Psoas muscle (tissue), 8 donors: ENCODE data around the gene RNF7. TPM values are rescaled to one million over a fixed set of nuclear protein-coding genes. Genes with fewer than 3 reads are reported as not detected.

Experiments
- ATAC-seq, 4 donors: fragments of 200-7000 bp; cut with Tn5 transposase; one replicate each; pipeline ENCODE4 v1.9.1; 2020; ENCODE audit warnings: moderate library complexity in 3 of 4, mild to moderate bottlenecking in 2 of 4
- DNase-seq, 2 donors: peaks; one replicate each; pipeline ENCODE4 v3.0.0-alpha.2; 2020
- H3K27ac ChIP-seq: fragments of 200-600 bp; one replicate; pipeline ENCODE4 v1.8.0; 2022
- H3K27me3 ChIP-seq, 3 donors: fragments of 200-600 bp in 1 of 3; one replicate each; pipeline versions ENCODE4 v1.6.1 to v1.8.0; 2013 to 2022; ENCODE audit warnings: low read length in 2 of 3, mild to moderate bottlenecking in 2 of 3, moderate library complexity in 1 of 3; ENCODE audit not compliant: insufficient read depth in 3 of 3
- H3K36me3 ChIP-seq, 2 donors: fragments of 200-600 bp in 1 of 2; one replicate each; pipeline versions ENCODE4 v1.6.1 to v1.8.0; 2013 to 2022; ENCODE audit warnings: low read depth in 1 of 2, mild to moderate bottlenecking in 1 of 2, moderate library complexity in 1 of 2; ENCODE audit not compliant: insufficient read depth in 1 of 2
- H3K4me1 ChIP-seq: fragments of 200-600 bp; one replicate; pipeline ENCODE4 v1.8.0; 2022
- H3K4me3 ChIP-seq: fragments of 200-600 bp; one replicate; pipeline ENCODE4 v1.8.0; 2022; ENCODE audit warnings: mild to moderate bottlenecking
- H3K9me3 ChIP-seq: fragments of 200-600 bp; one replicate; pipeline ENCODE4 v1.8.0; 2022
- CTCF ChIP-seq: fragments of 200-600 bp; IDR thresholded peaks from one replicate; pipeline ENCODE4 v1.8.0; 2022; ENCODE audit warnings: antibody characterized with exemption
- WGBS, 3 donors: extraction: QIAGEN DNeasy Blood & Tissue Kit; methylation state at CpG; one replicate each; pipeline versions ENCODE4 v1.1.6 to v1.1.7; 2013; 5-methylcytosine and 5-hydroxymethylcytosine counted together
- intact Hi-C, 2 donors: fragments of 100-400 bp; cut with DNase I; formaldehyde crosslinking; loops; one replicate each; pipeline versions ENCODE4 v1.11.0 to v1.14.2; 2022
- polyA plus RNA-seq, 3 donors: library from polyadenylated mRNA; stranded (reverse); fragments of 200-250 nt; gene quantifications; one replicate each; pipeline ENCODE4 v1.2.3, GENCODE V29; 2013
- total RNA-seq, 4 donors: library from RNA; stranded (reverse); fragmentation: NEBNext Ultra II Directional in 2 of 4; extraction: Animal tissue kit (Norgen Biotek cat#: 25700) in 2 of 4; gene quantifications; one replicate each; pipeline versions ENCODE4 v1.2.1 to v1.2.4, GENCODE V29; 2021 to 2023
- donor health status: healthy with polysubstance abuse.
- donor health status: DM: no; HTN: no; CAD: no; lungs with moderate emphysema.
- donor health status: Bipolar disorder and iron deficiency.
- donor health status: healthy.
- donor health status: DM: yes; HTN: yes; CAD: no.
- donor health status: DM: no; HTN: no; CAD: no.
- donor health status: DM: no; HTN: no; CAD: no.
- donor health status: DM: yes; HTN: yes; CAD: no.

RNF7 gene
- total and polyA plus RNA-seq, 7 donors, result 87.1 to 191 (median 113) TPM

- WGBS, 3 donors, result 88 to 93% (median 89%) methylated on average over 6 of the region's 6 CpGs
- intact Hi-C loops, result no loop called here
These were observed 35.6 kb downstream of the RNF7 start for GRCh38 chr3:141773676-141774075.

GRCh38 chr3:141776376-141776775 lies 38.3 kb downstream of the RNF7 start:
- TF ChIP-seq CTCF, result no peak
- 88 to 92% (median 88%) methylated on average over 14 of the region's 14 CpGs for WGBS, 3 donors
- H3K4me1 ChIP-seq, result no peaks in the 10 kb centered on the region
- intact Hi-C loops, result no loop called here
- no peak overlapping the region for H3K27ac ChIP-seq
- no peak overlapping the region for H3K4me3 ChIP-seq
- H3K27me3 ChIP-seq, result no peaks in the 10 kb centered on the region
- no peaks in the 10 kb centered on the region for H3K9me3 ChIP-seq
- ATAC-seq (no peak), DNase-seq (no peak)
- H3K36me3 ChIP-seq, result no peaks in the 10 kb centered on the region

More at GRCh38 chr3:141773676-141774075, 35.6 kb downstream of the RNF7 start:
- Histone ChIP-seq H3K36me3 (no peaks in the 10 kb centered on the region), H3K4me3 (no peak overlapping the region), H3K9me3 (no peaks in the 10 kb centered on the region), H3K27me3 (peaks cover 0 to 3% (median 0%) of the 10 kb centered on the region in 3 donors), H3K27ac (no peak overlapping the region), H3K4me1 (no peaks in the 10 kb centered on the region)
- ATAC-seq (no peak), DNase-seq (no peak)
- no peak for TF ChIP-seq CTCF

DNA sequence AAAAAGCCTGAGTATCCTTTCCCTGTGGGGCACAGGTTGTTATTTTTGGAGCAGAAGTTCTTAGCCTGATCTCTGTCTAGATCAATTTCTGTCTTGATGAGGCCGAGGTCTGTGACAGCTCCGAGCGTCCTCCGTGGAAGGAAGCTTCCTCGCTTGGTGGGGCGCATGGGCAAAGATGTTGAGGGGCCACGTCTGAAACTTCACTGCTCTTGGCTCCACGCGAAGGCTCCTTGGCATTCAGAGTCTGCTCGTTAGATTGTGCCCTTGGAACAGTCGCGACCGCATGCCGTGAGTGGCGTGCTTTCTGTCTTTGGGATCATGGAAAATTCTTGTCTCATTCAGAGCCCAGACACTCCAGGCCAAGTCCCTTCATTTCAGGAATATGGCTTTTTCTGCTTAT lies 38.8 kb downstream of the RNF7 start:
- DNase-seq (no peak), ATAC-seq (no peak)
- Histone ChIP-seq H3K27ac (no peak overlapping the region), H3K36me3 (no peaks in the 10 kb centered on the region), H3K4me1 (no peaks in the 10 kb centered on the region), H3K9me3 (no peaks in the 10 kb centered on the region), H3K4me3 (no peak overlapping the region), H3K27me3 (no peaks in the 10 kb centered on the region)
- WGBS, 3 donors, result 79 to 88% (median 86%) methylated on average over 15 of the region's 15 CpGs
- no peak for TF ChIP-seq CTCF
- intact Hi-C loops, result no loop called here

DNA sequence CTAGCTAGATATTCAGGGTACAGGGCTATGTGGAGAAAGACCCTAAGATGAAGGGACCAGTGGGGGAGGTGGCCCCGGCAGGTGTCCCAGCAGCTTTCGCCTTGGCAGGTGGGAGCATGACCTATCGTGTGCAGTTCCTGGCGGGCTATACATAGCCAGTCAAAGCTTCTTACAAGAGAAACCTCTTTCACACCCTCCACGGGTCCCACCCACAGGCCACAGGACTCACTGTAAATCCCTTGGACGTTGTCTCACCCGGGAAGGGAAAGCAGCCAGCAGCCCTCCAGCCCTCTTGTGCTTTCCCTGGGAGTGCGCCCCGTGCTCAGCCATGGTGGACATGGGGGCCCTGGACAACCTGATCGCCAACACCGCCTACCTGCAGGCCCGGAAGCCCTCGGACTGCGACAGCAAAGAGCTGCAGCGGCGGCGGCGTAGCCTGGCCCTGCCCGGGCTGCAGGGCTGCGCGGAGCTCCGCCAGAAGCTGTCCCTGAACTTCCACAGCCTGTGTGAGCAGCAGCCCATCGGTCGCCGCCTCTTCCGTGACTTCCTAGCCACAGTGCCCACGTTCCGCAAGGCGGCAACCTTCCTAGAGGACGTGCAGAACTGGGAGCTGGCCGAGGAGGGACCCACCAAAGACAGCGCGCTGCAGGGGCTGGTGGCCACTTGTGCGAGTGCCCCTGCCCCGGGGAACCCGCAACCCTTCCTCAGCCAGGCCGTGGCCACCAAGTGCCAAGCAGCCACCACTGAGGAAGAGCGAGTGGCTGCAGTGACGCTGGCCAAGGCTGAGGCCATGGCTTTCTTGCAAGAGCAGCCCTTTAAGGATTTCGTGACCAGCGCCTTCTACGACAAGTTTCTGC lies 40.1 kb downstream of the RNF7 start:
- H3K9me3 ChIP-seq, result no peaks in the 10 kb centered on the region
- no peaks in the 10 kb centered on the region for H3K36me3 ChIP-seq
- no peaks in the 10 kb centered on the region for H3K27me3 ChIP-seq
- no peak for DNase-seq
- no peak for ATAC-seq
- TF ChIP-seq CTCF, result no peak
- WGBS, 3 donors, result 88 to 95% (median 89%) methylated on average over 42 of the region's 42 CpGs
- H3K27ac ChIP-seq, result no peak overlapping the region
- no peak overlapping the region for H3K4me3 ChIP-seq
- H3K4me1 ChIP-seq, result no peaks in the 10 kb centered on the region
- intact Hi-C loops, result no loop called here
